GM13977 (cell line): ENCODE data around the gene C1orf174.

Experiments used
- DNase-seq: peaks from one replicate; pipeline ENCODE4 v3.0.0; 2012; ENCODE audit warnings: low spot score
- CTCF ChIP-seq: IDR thresholded peaks from 2 replicates; pipeline ENCODE4 v1.5.1; 2012; ENCODE audit warnings: mild to moderate bottlenecking, control low read depth; ENCODE audit not compliant: insufficient read depth; ENCODE audit errors: extremely low read depth, missing control alignments
- in situ Hi-C: fragments of 300-500 bp; cut with MboI; formaldehyde crosslinking; loops from one replicate; pipeline ENCODE4 v1.12.0; 2022; ENCODE audit warnings: low sequenced_read_pairs, low pct_unique_long_range_greater_than_20kb, mixed read lengths, inconsistent platforms; ENCODE audit not compliant: unreplicated experiment

Gene C1orf174

DNA sequence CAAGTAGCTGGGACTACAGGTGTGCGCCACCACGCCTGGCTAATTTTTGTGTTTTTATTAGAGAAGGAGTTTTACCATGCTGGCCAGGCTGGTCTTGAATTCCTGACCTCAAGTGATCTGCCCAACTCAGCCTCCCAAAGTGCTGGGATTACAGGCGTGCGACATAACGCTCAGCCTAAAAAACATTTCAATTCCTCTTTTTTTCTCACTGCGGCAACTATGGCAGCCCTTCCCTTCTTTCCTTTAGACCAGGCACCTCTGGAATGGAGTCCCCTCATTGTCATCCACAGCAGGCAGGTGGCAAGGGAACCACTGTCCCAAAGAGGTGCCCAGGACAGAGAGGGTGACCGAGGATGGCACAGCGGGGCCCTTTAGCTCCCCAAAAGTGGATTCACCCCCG, 57.2 kb downstream of the C1orf174 start:
- DNase-seq, result no peak
- in situ Hi-C loops, result no loop called here
- TF ChIP-seq CTCF, result no peak

- DNase-seq, result no peak
- in situ Hi-C loops, result no loop called here
- no peak for TF ChIP-seq CTCF
These were observed 58.6 kb downstream of the C1orf174 start for GRCh38 chr1:3841491-3841890.
